ENCODE measurements around the gene ANKRD36C. TPM values are rescaled to one million over a fixed set of nuclear protein-coding genes. Genes with fewer than 3 reads are reported as not detected.
"Not testable (repeated sequence)": the region's sequence is repeated elsewhere in the genome, so short reads cannot be mapped to it uniquely, and the experiment has no call there.

Gene ANKRD36C
- total and polyA plus RNA-seq, 5 donors from 2014 or later: 15.5 to 118 (median 19.0) TPM

DNA sequence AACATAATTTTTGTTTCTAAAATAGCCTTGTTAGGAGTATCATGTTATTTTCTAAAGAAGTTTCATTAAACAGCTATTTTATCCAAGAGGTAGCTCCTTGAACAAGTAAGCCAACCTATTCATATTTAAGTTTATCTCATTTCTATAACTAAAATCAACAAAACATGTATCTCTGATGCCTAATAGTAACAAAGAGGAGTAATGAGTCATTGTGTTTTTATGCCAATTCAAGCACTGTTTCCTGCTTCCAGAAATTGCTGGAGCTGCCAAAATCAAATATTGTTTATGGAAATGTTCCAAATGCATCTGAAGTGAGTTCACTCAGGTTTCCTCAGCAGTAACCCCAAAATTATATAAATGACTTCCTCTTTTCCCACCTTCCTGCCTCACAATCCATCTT lies 76.5 kb downstream of the ANKRD36C start:
- H3K36me3 ChIP-seq (ENCODE audit: control insufficient read depth, insufficient read depth, low read length): peaks cover 50% of the 10 kb centered on the region
- H3K36me3 Mint-ChIP-seq: peaks cover 59% of the 10 kb centered on the region
- not testable (repeated sequence) for H3K4me3 Mint-ChIP-seq; H3K9me3 Mint-ChIP-seq; H3K4me1 ChIP-seq (ENCODE audit: control insufficient read depth, insufficient read depth, low read length, poor library complexity, severe bottlenecking); ATAC-seq (ENCODE audit: low read depth in 2 of 2); H3K27me3 ChIP-seq (ENCODE audit: control insufficient read depth, insufficient read depth, low read length); H3K4me3 ChIP-seq (ENCODE audit: low read depth, low read length); H3K27ac Mint-ChIP-seq; H3K27me3 Mint-ChIP-seq; H3K4me1 Mint-ChIP-seq; DNase-seq; H3K27ac ChIP-seq (ENCODE audit: insufficient read depth, low read length, poor library complexity, severe bottlenecking); H3K9me3 ChIP-seq (ENCODE audit: control insufficient read depth in 2 of 2, low read length in 2 of 2)

- H3K27ac ChIP-seq (ENCODE audit: insufficient read depth, low read length, poor library complexity, severe bottlenecking); H3K27me3 Mint-ChIP-seq; H3K4me1 ChIP-seq (ENCODE audit: control insufficient read depth, insufficient read depth, low read length, poor library complexity, severe bottlenecking); H3K27me3 ChIP-seq (ENCODE audit: control insufficient read depth, insufficient read depth, low read length); H3K4me3 ChIP-seq (ENCODE audit: low read depth, low read length); DNase-seq; H3K9me3 ChIP-seq (ENCODE audit: control insufficient read depth in 2 of 2, low read length in 2 of 2); H3K27ac Mint-ChIP-seq; H3K4me3 Mint-ChIP-seq; ATAC-seq (ENCODE audit: low read depth in 2 of 2); H3K4me1 Mint-ChIP-seq; H3K9me3 Mint-ChIP-seq: not testable (repeated sequence)
- peaks cover 44% of the 10 kb centered on the region for H3K36me3 Mint-ChIP-seq
- peaks cover 24% of the 10 kb centered on the region for H3K36me3 ChIP-seq (ENCODE audit: control insufficient read depth, insufficient read depth, low read length)
Observed at GRCh38 chr2:95911431-95911830, 80.2 kb downstream of the ANKRD36C start.

- H3K27ac ChIP-seq (ENCODE audit: insufficient read depth, low read length, poor library complexity, severe bottlenecking); H3K4me3 Mint-ChIP-seq; ATAC-seq (ENCODE audit: low read depth in 2 of 2); H3K4me1 Mint-ChIP-seq; H3K4me3 ChIP-seq (ENCODE audit: low read depth, low read length); H3K27me3 ChIP-seq (ENCODE audit: control insufficient read depth, insufficient read depth, low read length); H3K27me3 Mint-ChIP-seq; DNase-seq; H3K9me3 Mint-ChIP-seq; H3K27ac Mint-ChIP-seq; H3K9me3 ChIP-seq (ENCODE audit: control insufficient read depth in 2 of 2, low read length in 2 of 2); H3K4me1 ChIP-seq (ENCODE audit: control insufficient read depth, insufficient read depth, low read length, poor library complexity, severe bottlenecking): not testable (repeated sequence)
- H3K36me3 ChIP-seq (ENCODE audit: control insufficient read depth, insufficient read depth, low read length): peaks cover 15% of the 10 kb centered on the region
- H3K36me3 Mint-ChIP-seq: peaks cover 15% of the 10 kb centered on the region
Observed at GRCh38 chr2:95894443-95894842, 97.2 kb downstream of the ANKRD36C start.

DNA sequence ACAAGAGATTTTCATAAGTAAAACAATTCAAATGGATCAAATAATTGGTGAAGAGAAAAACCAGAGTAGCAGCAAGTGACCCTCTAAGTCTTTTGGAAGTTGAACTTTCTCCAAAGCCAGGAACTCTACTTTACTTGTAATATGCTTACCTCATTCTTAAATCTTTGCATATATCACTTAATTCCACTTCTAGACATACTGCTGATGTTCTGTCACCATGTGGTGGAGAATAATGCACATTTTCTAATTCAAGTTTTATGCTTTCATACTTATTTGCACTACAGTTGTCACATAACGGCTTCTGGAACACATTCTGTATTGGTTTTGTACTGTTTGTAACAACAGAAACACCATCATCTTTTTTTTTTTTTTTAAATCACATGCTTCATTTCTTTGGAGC lies 123.7 kb downstream of the ANKRD36C start:
- not testable (repeated sequence) for H3K4me3 ChIP-seq (ENCODE audit: low read depth, low read length); H3K9me3 Mint-ChIP-seq; H3K9me3 ChIP-seq (ENCODE audit: control insufficient read depth in 2 of 2, low read length in 2 of 2); H3K27me3 Mint-ChIP-seq; H3K4me3 Mint-ChIP-seq; H3K4me1 ChIP-seq (ENCODE audit: control insufficient read depth, insufficient read depth, low read length, poor library complexity, severe bottlenecking); ATAC-seq (ENCODE audit: low read depth in 2 of 2); H3K27ac Mint-ChIP-seq; H3K4me1 Mint-ChIP-seq; H3K36me3 ChIP-seq (ENCODE audit: control insufficient read depth, insufficient read depth, low read length); H3K27me3 ChIP-seq (ENCODE audit: control insufficient read depth, insufficient read depth, low read length); DNase-seq; H3K27ac ChIP-seq (ENCODE audit: insufficient read depth, low read length, poor library complexity, severe bottlenecking)
- peaks cover 12% of the 10 kb centered on the region for H3K36me3 Mint-ChIP-seq

DNA sequence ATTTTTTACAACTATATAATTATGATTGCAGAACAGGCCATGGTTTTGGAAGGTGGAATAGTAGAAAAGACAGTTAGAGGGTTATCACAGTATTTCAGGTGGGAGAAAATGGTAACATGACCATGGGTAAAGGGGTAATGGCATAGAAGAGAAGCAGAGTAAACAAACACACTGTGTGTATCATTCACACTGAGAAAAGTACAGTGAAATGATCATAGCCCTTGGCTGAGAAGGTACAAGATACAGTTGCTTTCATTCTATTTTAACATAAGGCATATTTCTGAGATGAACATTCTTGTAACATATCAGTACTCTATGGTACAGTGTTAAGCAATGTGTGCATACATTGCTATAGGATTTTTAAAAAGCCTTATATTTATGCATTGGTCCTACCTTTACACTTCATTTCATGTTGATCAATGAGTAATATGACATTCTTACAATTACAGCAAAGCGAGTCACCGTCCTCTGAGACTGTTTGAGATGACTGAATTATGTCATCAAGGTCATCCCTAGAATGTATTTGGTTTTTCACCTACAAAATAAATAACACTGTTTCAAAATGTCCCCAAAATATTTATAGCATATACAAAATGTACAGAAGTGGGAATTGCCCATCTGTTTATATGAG lies 124.5 kb downstream of the ANKRD36C start:
- not testable (repeated sequence) for H3K4me1 Mint-ChIP-seq; DNase-seq; H3K4me3 Mint-ChIP-seq; H3K36me3 ChIP-seq (ENCODE audit: control insufficient read depth, insufficient read depth, low read length); H3K9me3 ChIP-seq (ENCODE audit: control insufficient read depth in 2 of 2, low read length in 2 of 2); ATAC-seq (ENCODE audit: low read depth in 2 of 2); H3K27me3 Mint-ChIP-seq; H3K27ac ChIP-seq (ENCODE audit: insufficient read depth, low read length, poor library complexity, severe bottlenecking); H3K4me1 ChIP-seq (ENCODE audit: control insufficient read depth, insufficient read depth, low read length, poor library complexity, severe bottlenecking); H3K4me3 ChIP-seq (ENCODE audit: low read depth, low read length); H3K9me3 Mint-ChIP-seq; H3K27me3 ChIP-seq (ENCODE audit: control insufficient read depth, insufficient read depth, low read length); H3K27ac Mint-ChIP-seq
- peaks cover 13% of the 10 kb centered on the region for H3K36me3 Mint-ChIP-seq

- H3K36me3 ChIP-seq (ENCODE audit: control insufficient read depth, insufficient read depth, low read length); H3K4me3 Mint-ChIP-seq; H3K27me3 ChIP-seq (ENCODE audit: control insufficient read depth, insufficient read depth, low read length); H3K9me3 Mint-ChIP-seq; H3K27me3 Mint-ChIP-seq; H3K27ac ChIP-seq (ENCODE audit: insufficient read depth, low read length, poor library complexity, severe bottlenecking); ATAC-seq (ENCODE audit: low read depth in 2 of 2); H3K4me3 ChIP-seq (ENCODE audit: low read depth, low read length); H3K9me3 ChIP-seq (ENCODE audit: control insufficient read depth in 2 of 2, low read length in 2 of 2); H3K4me1 Mint-ChIP-seq; DNase-seq; H3K4me1 ChIP-seq (ENCODE audit: control insufficient read depth, insufficient read depth, low read length, poor library complexity, severe bottlenecking): not testable (repeated sequence)
- Mint-ChIP-seq H3K36me3 (peaks cover 23% of the 10 kb centered on the region), H3K27ac (peak overlapping the region in 1 of 3 donors; percentile 11)
Observed at GRCh38 chr2:95862121-95862520, 129.5 kb downstream of the ANKRD36C start.

DNA sequence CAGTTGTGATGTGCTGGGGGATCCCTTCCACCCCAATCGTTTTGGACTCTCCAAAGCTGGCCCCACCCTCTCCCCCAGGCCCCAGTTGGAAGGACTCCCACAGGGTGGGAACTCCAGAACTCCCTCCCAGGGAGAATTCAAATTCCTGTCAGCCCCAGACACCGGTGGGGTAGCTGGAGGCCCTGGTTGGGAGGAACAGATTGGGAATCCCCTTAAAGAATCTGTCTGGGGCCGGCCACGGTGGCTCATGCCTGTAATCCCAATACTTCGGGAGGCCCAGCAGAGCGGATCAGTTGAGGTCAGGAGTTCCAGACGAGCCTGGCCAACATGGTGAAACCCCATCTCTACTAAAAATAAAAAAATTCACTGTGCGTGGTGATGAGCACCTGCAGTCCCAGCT lies 155.5 kb downstream of the ANKRD36C start:
- Histone ChIP-seq H3K27me3 (ENCODE audit: control insufficient read depth, insufficient read depth, low read length) (no peaks in the 10 kb centered on the region), H3K27ac (ENCODE audit: insufficient read depth, low read length, poor library complexity, severe bottlenecking) (no peak overlapping the region), H3K9me3 (ENCODE audit: control insufficient read depth in 2 of 2, low read length in 2 of 2) (peaks cover 0 to 3% of the 10 kb centered on the region in 2 experiments), H3K36me3 (ENCODE audit: control insufficient read depth, insufficient read depth, low read length) (peaks cover 10% of the 10 kb centered on the region), H3K4me1 (ENCODE audit: control insufficient read depth, insufficient read depth, low read length, poor library complexity, severe bottlenecking) (no peaks in the 10 kb centered on the region), H3K4me3 (ENCODE audit: low read depth, low read length) (no peak overlapping the region)
- Mint-ChIP-seq H3K27ac (no peak overlapping the region), H3K9me3 (peaks cover 0 to 7% (median 2%) of the 10 kb centered on the region in 7 donors), H3K4me3 (no peak overlapping the region), H3K4me1 (peaks cover 0 to 5% (median 0%) of the 10 kb centered on the region in 4 donors), H3K36me3 (peaks cover 30% of the 10 kb centered on the region), H3K27me3 (no peaks in the 10 kb centered on the region)
- DNase-seq: no peak
- ATAC-seq (ENCODE audit: low read depth in 2 of 2): no peak

All from CD4-positive, CD25-positive, alpha-beta regulatory T cell (primary cell).